Gastrocnemius medialis (tissue), 4 donors: ENCODE data around the gene RGS5. TPM values are rescaled to one million over a fixed set of nuclear protein-coding genes. Genes with fewer than 3 reads are reported as not detected.

ENCODE experiments used
- ATAC-seq, 2 donors: fragments of 150-250 bp; one replicate each; pipeline ENCODE4 v1.9.1; 2016
- DNase-seq, 2 donors: peaks; one replicate each; pipeline ENCODE4 v3.0.0-alpha.2; 2019
- H3K27ac ChIP-seq, 4 donors: fragments of 200-600 bp; sonication (generic); 1 replicate in 1 of 4; 2 replicates in 3 of 4; pipeline ENCODE4 v1.5.1; 2016 to 2018; ENCODE audit warnings: mild to moderate bottlenecking in 2 of 4, moderate library complexity in 1 of 4
- H3K27me3 ChIP-seq, 3 donors: fragments of 200-600 bp; sonication (generic) in 2 of 3; 1 replicate in 1 of 3; 2 replicates in 2 of 3; pipeline versions ENCODE4 v1.5.1 to v1.6.0; 2016 to 2019; ENCODE audit warnings: mild to moderate bottlenecking in 1 of 3, moderate library complexity in 1 of 3
- H3K36me3 ChIP-seq, 2 donors: fragments of 200-600 bp; sonication (generic) in 1 of 2; one replicate each; pipeline ENCODE4 v1.5.1; 2017 to 2018
- H3K4me1 ChIP-seq, 2 donors: fragments of 200-600 bp; sonication (generic) in 1 of 2; one replicate each; pipeline ENCODE4 v1.5.1; 2016 to 2017; ENCODE audit warnings: mild to moderate bottlenecking in 2 of 2
- H3K4me3 ChIP-seq, 4 donors: fragments of 200-600 bp; sonication (generic) in 3 of 4; 1 replicate in 1 of 4; 2 replicates in 3 of 4; pipeline ENCODE4 v1.5.1; 2016 to 2019; ENCODE audit warnings: mild to moderate bottlenecking in 2 of 4
- H3K9me3 ChIP-seq, 3 donors: fragments of 200-600 bp; sonication (generic) in 2 of 3; 1 replicate in 1 of 3; 2 replicates in 2 of 3; pipeline ENCODE4 v1.5.1; 2016 to 2019
- POLR2A ChIP-seq, 2 donors: fragments of 450-650 bp; IDR thresholded peaks; one replicate each; pipeline ENCODE4 v1.6.1; 2017; ENCODE audit warnings: antibody characterized with exemption in 2 of 2, mild to moderate bottlenecking in 2 of 2, moderate library complexity in 2 of 2
- in situ Hi-C, 4 donors: fragments of 200-750 bp; cut with MboI; loops; one replicate each; pipeline versions ENCODE4 v1.15.0 to v1.8.0; 2017; ENCODE audit warnings: low sequenced_read_pairs in 4 of 4
- intact Hi-C: fragments of 100-400 bp; cut with DNase I; formaldehyde crosslinking; loops from one replicate; pipeline ENCODE4 v1.15.1; 2023; ENCODE audit warnings: low total_unique reads
- total RNA-seq, 4 donors: library from RNA; depleted of rRNA; stranded (reverse); fragments of >200 nt; gene quantifications; one replicate each; pipeline versions ENCODE4 v1.1.0 to v1.2.3, GENCODE V29; 2016
- TF ChIP-seq, protein P1 (sequence below), 5 experiments: fragments of 450-650 bp in 3 of 5; fragments of 200-600 bp in 2 of 5; sonication (generic) in 2 of 5; IDR thresholded peaks in 4 of 5; conservative IDR thresholded peaks in 1 of 5; 1 replicate in 4 of 5; 2 replicates in 1 of 5; pipeline ENCODE4 v1.5.1; 2016 to 2019; ENCODE audit warnings: antibody characterized with exemption in 5 of 5, mild to moderate bottlenecking in 3 of 5, moderate library complexity in 3 of 5

Gene RGS5
- total RNA-seq, 4 donors from 2014 or later = 71.2 to 195 (median 158) TPM

DNA sequence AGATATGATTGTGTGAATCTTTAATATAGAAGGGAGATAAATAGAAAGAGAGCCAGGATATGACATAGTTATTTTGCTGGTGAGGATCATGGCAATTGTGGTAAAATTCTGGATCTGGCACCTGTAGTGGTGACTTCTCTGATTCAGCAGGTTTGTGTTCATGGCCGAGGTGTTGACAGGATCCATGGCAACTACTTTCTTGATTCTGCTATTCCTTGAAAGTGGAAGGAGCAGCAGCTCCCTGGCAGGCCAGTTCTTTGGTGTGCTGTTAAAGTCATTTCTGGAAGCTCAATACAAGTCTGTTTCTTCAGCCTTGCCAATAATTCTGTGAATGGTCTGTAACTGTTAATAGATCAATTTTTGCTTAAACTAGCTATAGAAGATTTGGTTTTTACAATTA is 100.1 kb downstream of the RGS5 start:
- ATAC-seq (no peak), DNase-seq (no peak)
- in situ Hi-C loops (no loop called here), intact Hi-C loops (no loop called here)
- Histone ChIP-seq H3K9me3 (no peaks in the 10 kb centered on the region), H3K4me1 (no peaks in the 10 kb centered on the region), H3K36me3 (no peaks in the 10 kb centered on the region), H3K27me3 (no peaks in the 10 kb centered on the region), H3K27ac (no peak overlapping the region), H3K4me3 (no peak overlapping the region)
- no peak for TF ChIP-seq POLR2A (IDR thresholded peaks at IDR 0.05)
- TF ChIP-seq, protein P1, sequence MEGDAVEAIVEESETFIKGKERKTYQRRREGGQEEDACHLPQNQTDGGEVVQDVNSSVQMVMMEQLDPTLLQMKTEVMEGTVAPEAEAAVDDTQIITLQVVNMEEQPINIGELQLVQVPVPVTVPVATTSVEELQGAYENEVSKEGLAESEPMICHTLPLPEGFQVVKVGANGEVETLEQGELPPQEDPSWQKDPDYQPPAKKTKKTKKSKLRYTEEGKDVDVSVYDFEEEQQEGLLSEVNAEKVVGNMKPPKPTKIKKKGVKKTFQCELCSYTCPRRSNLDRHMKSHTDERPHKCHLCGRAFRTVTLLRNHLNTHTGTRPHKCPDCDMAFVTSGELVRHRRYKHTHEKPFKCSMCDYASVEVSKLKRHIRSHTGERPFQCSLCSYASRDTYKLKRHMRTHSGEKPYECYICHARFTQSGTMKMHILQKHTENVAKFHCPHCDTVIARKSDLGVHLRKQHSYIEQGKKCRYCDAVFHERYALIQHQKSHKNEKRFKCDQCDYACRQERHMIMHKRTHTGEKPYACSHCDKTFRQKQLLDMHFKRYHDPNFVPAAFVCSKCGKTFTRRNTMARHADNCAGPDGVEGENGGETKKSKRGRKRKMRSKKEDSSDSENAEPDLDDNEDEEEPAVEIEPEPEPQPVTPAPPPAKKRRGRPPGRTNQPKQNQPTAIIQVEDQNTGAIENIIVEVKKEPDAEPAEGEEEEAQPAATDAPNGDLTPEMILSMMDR (IDR thresholded peaks at IDR 0.05 in 4 of 5, conservative IDR thresholded peaks at IDR 0.05 in 1 of 5) = no peak

DNA sequence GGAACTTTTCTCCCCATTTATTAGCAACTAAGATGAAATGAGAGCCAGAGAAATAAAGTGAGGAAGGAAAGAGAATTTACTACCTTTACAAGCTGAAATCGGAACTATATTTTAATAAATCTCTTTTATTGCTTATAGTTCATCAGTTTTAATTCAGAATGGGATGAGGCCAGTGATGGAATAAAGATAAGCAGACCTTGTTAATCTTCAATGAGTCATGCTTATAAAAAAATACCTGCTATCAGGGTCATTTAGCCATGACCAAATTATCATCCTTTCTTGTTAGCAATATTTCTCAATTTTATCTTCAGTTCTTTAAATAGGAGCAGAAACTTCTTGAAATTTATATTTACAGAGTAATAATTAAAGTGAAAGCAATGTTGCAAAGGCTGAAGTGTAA is 107.5 kb downstream of the RGS5 start:
- intact Hi-C loops (no loop called here), in situ Hi-C loops (no loop called here)
- no peak for DNase-seq
- Histone ChIP-seq H3K27ac (no peak overlapping the region), H3K27me3 (no peaks in the 10 kb centered on the region), H3K9me3 (no peaks in the 10 kb centered on the region), H3K4me1 (no peaks in the 10 kb centered on the region), H3K36me3 (no peaks in the 10 kb centered on the region), H3K4me3 (no peak overlapping the region)
- no peak for TF ChIP-seq POLR2A (IDR thresholded peaks at IDR 0.05)
- TF ChIP-seq, protein P1 (IDR thresholded peaks at IDR 0.05 in 4 of 5, conservative IDR thresholded peaks at IDR 0.05 in 1 of 5) = no peak
- no peak for ATAC-seq

DNA sequence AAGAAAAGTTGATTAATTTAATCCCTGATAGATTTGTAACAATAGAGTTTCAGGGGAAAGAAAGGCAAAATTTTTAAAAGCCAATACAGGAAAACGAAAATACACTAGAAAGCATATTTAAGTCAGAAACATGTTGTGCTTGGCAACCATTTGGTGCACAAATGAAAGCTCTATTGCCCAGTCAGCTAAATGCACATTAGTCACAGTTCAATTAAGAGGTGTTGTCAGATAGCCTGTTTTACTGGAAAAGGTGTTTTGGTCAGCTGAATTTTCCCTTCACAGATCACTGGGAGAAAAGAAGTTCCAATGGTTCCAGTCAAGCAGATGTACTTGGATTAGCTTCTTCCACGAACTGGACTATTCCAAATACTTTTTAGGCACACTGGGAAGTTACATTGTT is 108.1 kb downstream of the RGS5 start:
- no peaks in the 10 kb centered on the region for H3K9me3 ChIP-seq
- no peak overlapping the region for H3K27ac ChIP-seq
- no peaks in the 10 kb centered on the region for H3K27me3 ChIP-seq
- H3K4me3 ChIP-seq = no peak overlapping the region
- DNase-seq (no peak), ATAC-seq (no peak)
- TF ChIP-seq, protein P1 (IDR thresholded peaks at IDR 0.05 in 4 of 5, conservative IDR thresholded peaks at IDR 0.05 in 1 of 5) = no peak
- in situ Hi-C loops = no loop called here
- H3K4me1 ChIP-seq = no peaks in the 10 kb centered on the region
- intact Hi-C loops = no loop called here
- no peaks in the 10 kb centered on the region for H3K36me3 ChIP-seq

DNA sequence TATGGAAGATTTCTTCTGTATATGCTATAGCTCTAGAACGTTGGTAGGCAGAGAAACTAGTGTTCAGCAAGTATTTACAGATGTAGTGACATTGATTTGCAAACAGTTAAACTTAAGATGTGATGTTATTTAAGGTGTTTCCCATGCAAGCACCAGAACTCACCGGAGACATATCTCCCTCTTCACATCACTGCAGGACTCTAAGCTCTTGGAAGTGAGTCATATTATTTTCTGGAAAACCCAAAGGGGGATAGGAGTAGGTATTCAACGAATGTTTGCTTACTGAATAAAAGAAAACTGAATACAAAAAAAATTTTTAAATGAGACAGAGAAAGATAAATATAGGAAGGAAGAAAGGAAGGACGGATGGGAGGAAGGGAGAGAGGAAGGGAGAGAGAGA is 108.5 kb downstream of the RGS5 start:
- Histone ChIP-seq H3K4me3 (no peak overlapping the region), H3K9me3 (no peaks in the 10 kb centered on the region), H3K4me1 (no peaks in the 10 kb centered on the region), H3K27me3 (no peaks in the 10 kb centered on the region), H3K27ac (no peak overlapping the region), H3K36me3 (no peaks in the 10 kb centered on the region)
- TF ChIP-seq, protein P1 (IDR thresholded peaks at IDR 0.05 in 4 of 5, conservative IDR thresholded peaks at IDR 0.05 in 1 of 5) = no peak
- intact Hi-C loops (no loop called here), in situ Hi-C loops (no loop called here)
- ATAC-seq (no peak), DNase-seq (no peak)

DNA sequence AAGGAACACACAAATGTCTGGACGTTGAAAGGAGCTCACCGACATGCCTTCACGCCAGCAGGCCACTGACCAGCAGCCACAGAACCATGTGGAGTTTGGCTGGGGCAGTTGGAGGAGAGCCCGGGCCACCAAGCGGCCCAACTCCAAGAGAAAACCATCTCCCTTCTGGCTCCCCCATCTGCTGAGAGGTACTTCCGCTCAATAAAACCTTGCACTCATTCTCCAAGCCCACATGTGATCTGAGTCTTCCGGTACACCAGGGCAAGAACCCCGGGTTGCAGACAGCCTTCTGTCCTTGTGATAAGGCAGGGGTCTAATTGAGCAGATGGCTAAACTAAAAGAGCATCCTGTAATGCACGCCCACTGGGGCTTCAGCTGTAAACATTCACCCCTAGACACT is 109.1 kb downstream of the RGS5 start:
- Histone ChIP-seq H3K36me3 (no peaks in the 10 kb centered on the region), H3K27ac (no peak overlapping the region), H3K27me3 (no peaks in the 10 kb centered on the region), H3K9me3 (no peaks in the 10 kb centered on the region), H3K4me3 (no peak overlapping the region), H3K4me1 (no peaks in the 10 kb centered on the region)
- ATAC-seq = no peak
- no peak for DNase-seq
- intact Hi-C loops (no loop called here), in situ Hi-C loops (no loop called here)
- no peak for TF ChIP-seq POLR2A (IDR thresholded peaks at IDR 0.05)
- TF ChIP-seq, protein P1 (IDR thresholded peaks at IDR 0.05 in 4 of 5, conservative IDR thresholded peaks at IDR 0.05 in 1 of 5) = no peak
